K562 (cell line): ENCODE measurements around the gene ASF1B. TPM values are rescaled to one million over a fixed set of nuclear protein-coding genes. Genes with fewer than 3 reads are reported as not detected.

Experiments
- E2F6 ChIP-seq, 2 experiments: IDR thresholded peaks; 2 replicates each; pipeline ENCODE4 v1.6.1; 2011; ENCODE audit warnings: borderline replicate concordance in 1 of 2, control low read depth in 1 of 2, low read depth in 1 of 2, low read length in 1 of 2, mild to moderate bottlenecking in 1 of 2, mixed read lengths in 1 of 2, moderate library complexity in 1 of 2; ENCODE audit not compliant: insufficient read depth in 1 of 2, insufficient read length in 1 of 2, poor library complexity in 1 of 2, severe bottlenecking in 1 of 2; ENCODE audit errors: extremely low read depth in 1 of 2
- HEY1 ChIP-seq: fragments of 250-450 bp; sonication (Bioruptor Pico); IDR thresholded peaks from 2 replicates; pipeline ENCODE4 v1.5.0; 2020; ENCODE audit warnings: mild to moderate bottlenecking, moderate library complexity, borderline replicate concordance
- MAZ ChIP-seq, 2 experiments: fragments of 450-650 bp in 1 of 2; sonication (generic) in 1 of 2; formaldehyde crosslinking; IDR thresholded peaks in 1 of 2; conservative IDR thresholded peaks in 1 of 2; 2 replicates each; pipeline versions ENCODE4 v1.4.0 to v1.5.0; 2020; ENCODE audit warnings: mild to moderate bottlenecking in 1 of 2, missing genetic modification reagents in 1 of 2
- MGA ChIP-seq: fragments of 450-650 bp; IDR thresholded peaks from 2 replicates; pipeline ENCODE4 v1.6.1; 2016; ENCODE audit warnings: mild to moderate bottlenecking, moderate library complexity
- RBM17 ChIP-seq: fragments of 200-400 bp; formaldehyde crosslinking; IDR thresholded peaks from 2 replicates; pipeline ENCODE4 v1.6.1; 2017; ENCODE audit warnings: low read depth, mild to moderate bottlenecking, low read length, borderline replicate concordance
- ZNF165 ChIP-seq: fragments of 250-450 bp; sonication (Bioruptor Pico); IDR thresholded peaks from 2 replicates; pipeline ENCODE4 v1.4.0; 2020; ENCODE audit warnings: borderline replicate concordance
- ZNF644 ChIP-seq: fragments of 200-800 bp; sonication (Bioruptor generic); IDR thresholded peaks from 2 replicates; pipeline ENCODE4 v1.6.1; 2016; ENCODE audit warnings: low read depth, missing genetic modification characterization, missing compliant biosample characterization
- ZNF699 ChIP-seq: fragments of 250-450 bp; sonication (Bioruptor Pico); IDR thresholded peaks from 2 replicates; pipeline ENCODE4 v1.8.0; 2021; ENCODE audit warnings: mild to moderate bottlenecking, moderate library complexity; ENCODE audit not compliant: insufficient replicate concordance
- polyA plus RNA-seq, 8 experiments: library from polyadenylated mRNA; depleted of rRNA in 4 of 8; stranded (reverse) in 5 of 8; unstranded in 3 of 8; fragments of >200 nt; fragmentation: Nextera tagmentation in 2 of 8; fragmentation: Illumina TruSeq in 1 of 8; extraction: Ambion mirVana in 2 of 8; extraction: Trizol in 1 of 8; gene quantifications; 2 replicates each; pipeline versions ENCODE4 v1.2.1 to v1.2.3, GENCODE V29; 2011 to 2014; ENCODE audit warnings: inconsistent platforms in 1 of 8, missing spikeins in 1 of 8
- total RNA-seq, 7 experiments: library from RNA; depleted of rRNA in 6 of 7; stranded (reverse); fragments of >200 nt in 6 of 7; fragmentation: Illumina TruSeq in 2 of 7; extraction: Trizol in 2 of 7; gene quantifications; 2 replicates each; pipeline versions ENCODE4 v1.2.1 to v1.2.3, GENCODE V29; 2011 to 2021; ENCODE audit warnings: low replicate concordance in 1 of 7
- TF ChIP-seq, protein P1 (sequence below), 2 experiments: IDR thresholded peaks in 1 of 2; conservative IDR thresholded peaks in 1 of 2; 2 replicates each; pipeline ENCODE4 v1.6.1; 2016; ENCODE audit warnings: low read depth in 2 of 2, mild to moderate bottlenecking in 1 of 2, missing compliant biosample characterization in 1 of 2, missing genetic modification characterization in 1 of 2, moderate library complexity in 1 of 2

The ASF1B gene
- total and polyA plus RNA-seq, 9 of the 15 experiments (the other 6 are each of a cell fraction or from before 2014, with no cell fraction given), result 6.0 to 69.4 (median 53.3) TPM

- TF ChIP-seq MGA (peak; percentile 57; the same call in 1 of the 2 replicates), E2F6 (IDR thresholded peaks at IDR 0.05; ENCODE audit: borderline replicate concordance in 1 of 2, extremely low read depth in 1 of 2, insufficient read depth in 1 of 2, insufficient read length in 1 of 2, low read depth in 1 of 2, low read length in 1 of 2, poor library complexity in 1 of 2, severe bottlenecking in 1 of 2) (peak in 1 of 2 experiments; percentile 7), ZNF165 (CRISPR knock-in tag) (no peak), RBM17 (no peak), ZNF699 (CRISPR knock-in tag) (no peak), ZNF644 (tag) (no peak), HEY1 (CRISPR knock-in tag) (no peak), MAZ (CRISPR knock-in tag; conservative IDR thresholded peaks at IDR 0.05 in 1 of 2, IDR thresholded peaks at IDR 0.05 in 1 of 2) (peak in 1 of 2 experiments; percentile 22; a peak in 1 of 4 replicates)
- TF ChIP-seq, protein P1, sequence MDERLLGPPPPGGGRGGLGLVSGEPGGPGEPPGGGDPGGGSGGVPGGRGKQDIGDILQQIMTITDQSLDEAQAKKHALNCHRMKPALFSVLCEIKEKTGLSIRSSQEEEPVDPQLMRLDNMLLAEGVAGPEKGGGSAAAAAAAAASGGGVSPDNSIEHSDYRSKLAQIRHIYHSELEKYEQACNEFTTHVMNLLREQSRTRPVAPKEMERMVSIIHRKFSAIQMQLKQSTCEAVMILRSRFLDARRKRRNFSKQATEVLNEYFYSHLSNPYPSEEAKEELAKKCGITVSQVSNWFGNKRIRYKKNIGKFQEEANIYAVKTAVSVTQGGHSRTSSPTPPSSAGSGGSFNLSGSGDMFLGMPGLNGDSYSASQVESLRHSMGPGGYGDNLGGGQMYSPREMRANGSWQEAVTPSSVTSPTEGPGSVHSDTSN (CRISPR knock-in tag; IDR thresholded peaks at IDR 0.05; ENCODE audit: low read depth), result no peak
- TF ChIP-seq, protein P1 (tag; conservative IDR thresholded peaks at IDR 0.05; ENCODE audit: low read depth), result no peak
These were observed 63.7 kb downstream of the ASF1B start, which contains the start of gene MISP3 (continued) for GRCh38 chr19:14072535-14073260.
